HepG2 (cell line): ENCODE data around the gene RBCK1. TPM values are rescaled to one million over a fixed set of nuclear protein-coding genes. Genes with fewer than 3 reads are reported as not detected.
A peak's percentile ranks its signal among the peaks of the same experiment; 100 is the strongest.

Source experiments
- ATF2 ChIP-seq: sonication (generic); formaldehyde crosslinking; IDR thresholded peaks from 2 replicates; pipeline ENCODE4 v1.4.0; 2020; ENCODE audit warnings: missing genetic modification reagents
- ATM ChIP-seq: fragments of 450-650 bp; IDR thresholded peaks from 2 replicates; pipeline ENCODE4 v1.7.1; 2017; ENCODE audit warnings: mild to moderate bottlenecking, borderline replicate concordance
- GATAD2A ChIP-seq: IDR thresholded peaks from 2 replicates; pipeline ENCODE4 v1.6.1; 2016
- KDM1A ChIP-seq: IDR thresholded peaks from 2 replicates; pipeline ENCODE4 v1.6.1; 2016; ENCODE audit warnings: missing compliant biosample characterization
- NR2C2 ChIP-seq: sonication (generic); formaldehyde crosslinking; IDR thresholded peaks from 2 replicates; pipeline ENCODE4 v1.4.0; 2020; ENCODE audit warnings: missing genetic modification reagents, mild to moderate bottlenecking, moderate library complexity, borderline replicate concordance
- NRL ChIP-seq: sonication (generic); formaldehyde crosslinking; IDR thresholded peaks from 2 replicates; pipeline ENCODE4 v1.5.0; 2020; ENCODE audit warnings: missing genetic modification reagents, mild to moderate bottlenecking, moderate library complexity, borderline replicate concordance
- PCBP2 ChIP-seq: fragments of 200-400 bp; formaldehyde crosslinking; optimal IDR thresholded peaks from 2 replicates; pipeline ENCODE3; 2018; ENCODE audit warnings: low read length, low read depth; ENCODE audit not compliant: poor library complexity, severe bottlenecking
- PHF8 ChIP-seq: sonication (generic); formaldehyde crosslinking; IDR thresholded peaks from 2 replicates; pipeline ENCODE4 v1.5.0; 2020; ENCODE audit warnings: missing genetic modification reagents
- POLR2AphosphoS2 ChIP-seq: IDR thresholded peaks from 2 replicates; pipeline ENCODE4 v1.6.1; 2011; ENCODE audit warnings: low read depth, low read length, improper control_type of control experiment
- TAF1 ChIP-seq: sonication (generic); formaldehyde crosslinking; IDR thresholded peaks from 2 replicates; pipeline ENCODE4 v1.4.0; 2020; ENCODE audit warnings: missing genetic modification reagents
- TARDBP ChIP-seq: sonication (generic); formaldehyde crosslinking; IDR thresholded peaks from 2 replicates; pipeline ENCODE4 v1.8.0; 2022; ENCODE audit warnings: mild to moderate bottlenecking, missing genetic modification reagents
- THAP9 ChIP-seq: sonication (generic); formaldehyde crosslinking; IDR thresholded peaks from 2 replicates; pipeline ENCODE4; 2020; ENCODE audit warnings: missing genetic modification reagents, mild to moderate bottlenecking, borderline replicate concordance
- ZBTB25 ChIP-seq: IDR thresholded peaks from 2 replicates; pipeline ENCODE4 v1.6.1; 2018; ENCODE audit warnings: missing genetic modification reagents
- ZNF235 ChIP-seq: sonication (generic); formaldehyde crosslinking; IDR thresholded peaks from 2 replicates; pipeline ENCODE4 v1.8.1; 2023; ENCODE audit warnings: mild to moderate bottlenecking, missing genetic modification reagents, borderline replicate concordance
- ZNF431 ChIP-seq: sonication (generic); formaldehyde crosslinking; IDR thresholded peaks from 2 replicates; pipeline ENCODE4 v1.9.0; 2022; ENCODE audit warnings: missing genetic modification reagents, low read depth, mild to moderate bottlenecking, borderline replicate concordance
- ZNF619 ChIP-seq: sonication (generic); formaldehyde crosslinking; IDR thresholded peaks from 2 replicates; pipeline ENCODE4 v1.4.0; 2020; ENCODE audit warnings: mild to moderate bottlenecking, missing genetic modification reagents
- ZNF709 ChIP-seq: sonication (generic); formaldehyde crosslinking; IDR thresholded peaks from 2 replicates; pipeline ENCODE4 v1.5.0; 2020; ENCODE audit warnings: mild to moderate bottlenecking, missing genetic modification reagents
- polyA plus RNA-seq, 8 experiments: library from polyadenylated mRNA; depleted of rRNA in 3 of 8; stranded (reverse) in 7 of 8; unstranded in 1 of 8; fragments of >200 nt; fragmentation: Illumina TruSeq in 4 of 8; extraction: Trizol in 4 of 8; gene quantifications; 2 replicates each; pipeline versions ENCODE4 v1.2.1 to v1.2.3, GENCODE V29; 2011 to 2016; ENCODE audit warnings: low read depth in 4 of 8, missing spikeins in 1 of 8, mixed read lengths in 1 of 8; ENCODE audit not compliant: insufficient read depth in 1 of 8
- total RNA-seq, 5 experiments: library from RNA; depleted of rRNA; stranded (reverse); fragments of >200 nt; fragmentation: Illumina TruSeq; extraction: Trizol; gene quantifications; 2 replicates each; pipeline ENCODE4 v1.2.3, GENCODE V29; 2016; ENCODE audit warnings: low read depth in 1 of 5
- TF ChIP-seq, protein P1 (sequence below): IDR thresholded peaks from 2 replicates; pipeline ENCODE4 v1.6.1; 2016
- TF ChIP-seq, protein P2 (sequence below): sonication (generic); formaldehyde crosslinking; IDR thresholded peaks from 2 replicates; pipeline ENCODE4 v1.9.0; 2022; ENCODE audit warnings: low read depth, missing genetic modification reagents
- TF ChIP-seq, protein P3 (sequence below): fragments of 450-650 bp; IDR thresholded peaks from 2 replicates; pipeline ENCODE4 v1.6.1; 2017

RBCK1 gene
- total and polyA plus RNA-seq, 2 of the 13 experiments (the other 11 are each of a cell fraction or from before 2014, with no cell fraction given): 149 to 215 TPM

GRCh38 chr20:396252-396618 is 11.9 kb upstream of the RBCK1 start (continued):
- TF ChIP-seq ZNF235 (CRISPR knock-in tag) (peak; percentile 17; the same call in 1 of the 2 replicates), PCBP2 (no peak), ZNF709 (CRISPR knock-in tag) (peak; percentile 85), POLR2AphosphoS2 (no peak), ATF2 (CRISPR knock-in tag) (no peak), ZNF619 (CRISPR knock-in tag) (peak; percentile 73; the same call in 1 of the 2 replicates), ZNF431 (CRISPR knock-in tag) (no peak), TAF1 (CRISPR knock-in tag) (no peak; the same call in 1 of the 2 replicates), KDM1A (CRISPR knock-in tag) (no peak), THAP9 (CRISPR knock-in tag) (no peak), PHF8 (CRISPR knock-in tag) (no peak), ATM (no peak), GATAD2A (CRISPR knock-in tag) (no peak), NR2C2 (CRISPR knock-in tag) (no peak), ZBTB25 (CRISPR knock-in tag) (no peak), TARDBP (CRISPR knock-in tag) (no peak), NRL (CRISPR knock-in tag) (peak; percentile 32; the same call in 1 of the 2 replicates)
- TF ChIP-seq, protein P1, sequence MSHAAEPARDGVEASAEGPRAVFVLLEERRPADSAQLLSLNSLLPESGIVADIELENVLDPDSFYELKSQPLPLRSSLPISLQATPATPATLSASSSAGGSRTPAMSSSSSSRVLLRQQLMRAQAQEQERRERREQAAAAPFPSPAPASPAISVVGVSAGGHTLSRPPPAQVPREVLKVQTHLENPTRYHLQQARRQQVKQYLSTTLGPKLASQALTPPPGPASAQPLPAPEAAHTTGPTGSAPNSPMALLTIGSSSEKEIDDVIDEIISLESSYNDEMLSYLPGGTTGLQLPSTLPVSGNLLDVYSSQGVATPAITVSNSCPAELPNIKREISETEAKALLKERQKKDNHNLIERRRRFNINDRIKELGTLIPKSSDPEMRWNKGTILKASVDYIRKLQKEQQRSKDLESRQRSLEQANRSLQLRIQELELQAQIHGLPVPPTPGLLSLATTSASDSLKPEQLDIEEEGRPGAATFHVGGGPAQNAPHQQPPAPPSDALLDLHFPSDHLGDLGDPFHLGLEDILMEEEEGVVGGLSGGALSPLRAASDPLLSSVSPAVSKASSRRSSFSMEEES: 0 out of 2 replicates have a peak, but pooled peaks have one; percentile 0
- TF ChIP-seq, protein P2, sequence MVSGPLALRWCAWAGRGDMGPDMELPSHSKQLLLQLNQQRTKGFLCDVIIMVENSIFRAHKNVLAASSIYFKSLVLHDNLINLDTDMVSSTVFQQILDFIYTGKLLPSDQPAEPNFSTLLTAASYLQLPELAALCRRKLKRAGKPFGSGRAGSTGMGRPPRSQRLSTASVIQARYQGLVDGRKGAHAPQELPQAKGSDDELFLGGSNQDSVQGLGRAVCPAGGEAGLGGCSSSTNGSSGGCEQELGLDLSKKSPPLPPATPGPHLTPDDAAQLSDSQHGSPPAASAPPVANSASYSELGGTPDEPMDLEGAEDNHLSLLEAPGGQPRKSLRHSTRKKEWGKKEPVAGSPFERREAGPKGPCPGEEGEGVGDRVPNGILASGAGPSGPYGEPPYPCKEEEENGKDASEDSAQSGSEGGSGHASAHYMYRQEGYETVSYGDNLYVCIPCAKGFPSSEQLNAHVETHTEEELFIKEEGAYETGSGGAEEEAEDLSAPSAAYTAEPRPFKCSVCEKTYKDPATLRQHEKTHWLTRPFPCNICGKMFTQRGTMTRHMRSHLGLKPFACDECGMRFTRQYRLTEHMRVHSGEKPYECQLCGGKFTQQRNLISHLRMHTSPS (CRISPR knock-in tag): no peak
- TF ChIP-seq, protein P3, sequence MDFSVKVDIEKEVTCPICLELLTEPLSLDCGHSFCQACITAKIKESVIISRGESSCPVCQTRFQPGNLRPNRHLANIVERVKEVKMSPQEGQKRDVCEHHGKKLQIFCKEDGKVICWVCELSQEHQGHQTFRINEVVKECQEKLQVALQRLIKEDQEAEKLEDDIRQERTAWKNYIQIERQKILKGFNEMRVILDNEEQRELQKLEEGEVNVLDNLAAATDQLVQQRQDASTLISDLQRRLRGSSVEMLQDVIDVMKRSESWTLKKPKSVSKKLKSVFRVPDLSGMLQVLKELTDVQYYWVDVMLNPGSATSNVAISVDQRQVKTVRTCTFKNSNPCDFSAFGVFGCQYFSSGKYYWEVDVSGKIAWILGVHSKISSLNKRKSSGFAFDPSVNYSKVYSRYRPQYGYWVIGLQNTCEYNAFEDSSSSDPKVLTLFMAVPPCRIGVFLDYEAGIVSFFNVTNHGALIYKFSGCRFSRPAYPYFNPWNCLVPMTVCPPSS: no peak
